Measurements from ENCODE around the gene KEAP1.
"Not testable (repeated sequence)": the region's sequence is repeated elsewhere in the genome, so short reads cannot be mapped to it uniquely, and the experiment has no call there.

GRCh38 chr19:10458733-10459132, 44.4 kb downstream of the KEAP1 start:
- TF ChIP-seq CTCF (IDR thresholded peaks at IDR 0.05; ENCODE audit: insufficient read depth, low read length, poor library complexity, severe bottlenecking); EZH2phosphoT487 (conservative IDR thresholded peaks at IDR 0.05; ENCODE audit: low read length): not testable (repeated sequence)
